Left ventricle myocardium inferior (tissue), 1 donor: ENCODE results near the gene TADA2B. TPM values are rescaled to one million over a fixed set of nuclear protein-coding genes. Genes with fewer than 3 reads are reported as not detected.

Source experiments
- DNase-seq: peaks from one replicate; pipeline ENCODE4 v3.0.0-alpha.2; 2020
- H3K27ac ChIP-seq: fragments of 200-600 bp; replicated peaks from 2 replicates; pipeline ENCODE4 v1.8.0; 2021
- H3K27me3 ChIP-seq: fragments of 200-600 bp; 2 replicates; pipeline ENCODE4 v1.8.0; 2021; ENCODE audit warnings: low read depth
- H3K36me3 ChIP-seq: fragments of 200-600 bp; 2 replicates; pipeline ENCODE4 v1.8.0; 2021
- H3K4me1 ChIP-seq: fragments of 200-600 bp; 2 replicates; pipeline ENCODE4 v1.8.0; 2021
- H3K4me3 ChIP-seq: fragments of 200-600 bp; 2 replicates; pipeline ENCODE4 v1.8.0; 2021; ENCODE audit warnings: mild to moderate bottlenecking, moderate library complexity
- H3K9me3 ChIP-seq: fragments of 200-600 bp; replicated peaks from 2 replicates; pipeline ENCODE4 v1.8.0; 2021
- CTCF ChIP-seq: fragments of 200-600 bp; IDR thresholded peaks from 2 replicates; pipeline ENCODE4 v1.8.0; 2021; ENCODE audit warnings: antibody characterized with exemption, mild to moderate bottlenecking, borderline replicate concordance
- intact Hi-C: fragments of 100-400 bp; cut with micrococcal nuclease; formaldehyde crosslinking; loops from one replicate; pipeline ENCODE4 v1.11.0; 2022
- total RNA-seq: library from RNA; stranded (reverse); fragmentation: NEBNext Ultra II Directional; extraction: Animal tissue kit (Norgen Biotek cat#: 25700); gene quantifications from one replicate; pipeline ENCODE4 v1.2.1, GENCODE V29; 2021
- donor health status: DM: no; HTN: yes; CAD: no; lungs with severe emphysema.

TADA2B gene
- total RNA-seq, 1 donor from 2014 or later: 33.7 TPM

- Histone ChIP-seq H3K4me3 (no peak overlapping the region), H3K4me1 (no peaks in the 10 kb centered on the region), H3K27me3 (no peaks in the 10 kb centered on the region), H3K9me3 (no peaks in the 10 kb centered on the region), H3K36me3 (peaks cover 71% of the 10 kb centered on the region), H3K27ac (no peak overlapping the region)
- TF ChIP-seq CTCF: no peak
- no peak for DNase-seq
- intact Hi-C loops: no loop called here
Measured at GRCh38 chr4:7026107-7026506, 17.1 kb upstream of the TADA2B start.

- no peaks in the 10 kb centered on the region for H3K4me1 ChIP-seq
- H3K4me3 ChIP-seq: no peak overlapping the region
- no peak overlapping the region for H3K27ac ChIP-seq
- intact Hi-C loops: no loop called here
- H3K9me3 ChIP-seq: no peaks in the 10 kb centered on the region
- H3K27me3 ChIP-seq: no peaks in the 10 kb centered on the region
- DNase-seq: no peak
- H3K36me3 ChIP-seq: peaks cover 80% of the 10 kb centered on the region
- no peak for TF ChIP-seq CTCF
Measured at GRCh38 chr4:7027284-7027683, 15.9 kb upstream of the TADA2B start.

DNA sequence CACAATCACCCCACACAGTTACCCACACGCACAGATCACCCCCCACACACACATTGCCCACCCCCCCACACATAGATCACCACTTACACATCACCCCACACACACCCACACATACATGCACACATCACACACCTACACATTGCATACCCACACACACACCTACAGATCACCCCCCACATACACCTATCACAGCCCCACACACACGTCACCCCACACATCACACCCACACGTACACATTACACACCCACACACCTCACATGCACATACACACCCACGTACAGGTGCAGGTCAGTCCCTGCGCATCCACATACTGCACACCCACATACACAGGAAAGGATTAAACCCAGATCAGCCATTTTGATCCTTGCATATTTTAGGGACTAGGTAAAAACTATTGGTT, 15.3 kb upstream of the TADA2B start:
- intact Hi-C loops: no loop called here
- H3K9me3 ChIP-seq: no peaks in the 10 kb centered on the region
- peaks cover 81% of the 10 kb centered on the region for H3K36me3 ChIP-seq
- no peak overlapping the region for H3K4me3 ChIP-seq
- no peak for DNase-seq
- H3K4me1 ChIP-seq: no peaks in the 10 kb centered on the region
- H3K27ac ChIP-seq: no peak overlapping the region
- no peaks in the 10 kb centered on the region for H3K27me3 ChIP-seq
- no peak for TF ChIP-seq CTCF

GRCh38 chr4:7029212-7029611, 14.0 kb upstream of the TADA2B start:
- no peaks in the 10 kb centered on the region for H3K4me1 ChIP-seq
- no peak overlapping the region for H3K4me3 ChIP-seq
- peaks cover 70% of the 10 kb centered on the region for H3K36me3 ChIP-seq
- H3K27me3 ChIP-seq: no peaks in the 10 kb centered on the region
- DNase-seq: no peak
- no peaks in the 10 kb centered on the region for H3K9me3 ChIP-seq
- no peak for TF ChIP-seq CTCF
- intact Hi-C loops: no loop called here
- no peak overlapping the region for H3K27ac ChIP-seq

DNA sequence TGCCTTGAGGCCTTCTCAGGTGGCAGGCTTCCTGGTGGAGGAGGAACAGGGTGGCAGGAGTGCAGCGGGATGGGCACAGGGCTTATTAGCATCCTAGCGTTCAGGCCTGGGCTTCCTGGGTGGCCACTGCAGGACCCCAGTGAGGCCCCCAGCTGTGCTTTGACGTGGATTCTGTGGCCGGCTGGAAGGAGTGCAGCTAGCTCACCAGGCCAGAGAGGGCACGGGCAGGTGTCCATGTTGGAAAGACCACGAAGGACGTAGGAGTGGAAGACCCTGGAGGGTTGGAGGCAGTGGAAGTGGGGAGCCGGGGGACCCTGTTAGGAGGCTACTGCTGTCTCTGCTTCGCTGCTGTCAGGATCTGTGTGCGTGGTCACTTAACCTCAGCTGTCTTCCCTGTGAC, 13.3 kb upstream of the TADA2B start:
- intact Hi-C loops: no loop called here

More for the DNA sequence above, 13.3 kb upstream of the TADA2B start:
- Histone ChIP-seq H3K9me3 (no peaks in the 10 kb centered on the region), H3K27ac (no peak overlapping the region), H3K36me3 (peaks cover 63% of the 10 kb centered on the region), H3K4me3 (no peak overlapping the region), H3K4me1 (no peaks in the 10 kb centered on the region), H3K27me3 (no peaks in the 10 kb centered on the region)
- TF ChIP-seq CTCF: no peak
- DNase-seq: no peak
